ENCODE measurements around the gene NDN. TPM values are rescaled to one million over a fixed set of nuclear protein-coding genes. Genes with fewer than 3 reads are reported as not detected.
A peak's percentile ranks its signal among the peaks of the same experiment; 100 is the strongest.

Gene NDN
- total RNA-seq, 1 experiment from 2014 or later = not detected

- H3K4me1 Mint-ChIP-seq (ENCODE audit: low read depth, unreplicated experiment) = no peaks in the 10 kb centered on the region
- intact Hi-C loops (cut with micrococcal nuclease; ENCODE audit: unreplicated experiment) = loop anchor here (1.0 kb wide), 2 partner anchors 208 to 229 kb away; no protein-coding TSS in a partner anchor
- H3K9me3 Mint-ChIP-seq (ENCODE audit: unreplicated experiment) = no peaks in the 10 kb centered on the region
- ChIA-PET POLR2A (no interaction called here), CTCF (interaction anchor here (1.2 kb wide), 1 partner anchor 229 kb away, joined by 3 read pairs; no protein-coding TSS in a partner anchor)
- H3K36me3 Mint-ChIP-seq (ENCODE audit: insufficient read depth, unreplicated experiment) = no peaks in the 10 kb centered on the region
- H3K27me3 Mint-ChIP-seq (ENCODE audit: insufficient read depth, unreplicated experiment) = peaks cover 15% of the 10 kb centered on the region
- no peak overlapping the region for H3K4me3 Mint-ChIP-seq (ENCODE audit: unreplicated experiment)
- Histone ChIP-seq H3K4me1 (no peaks in the 10 kb centered on the region), H3K9me3 (no peaks in the 10 kb centered on the region), H3K27me3 (replicated peaks; ENCODE audit: control insufficient read depth, insufficient read depth, low read length) (no peaks in the 10 kb centered on the region), H3K4me3 (ENCODE audit: low read depth, low read length) (no peak overlapping the region), H3K36me3 (ENCODE audit: control insufficient read depth, insufficient read depth, low read length) (no peaks in the 10 kb centered on the region)
- peak; percentile 45 to 66 for DNase-seq
- TF ChIP-seq, protein P1, sequence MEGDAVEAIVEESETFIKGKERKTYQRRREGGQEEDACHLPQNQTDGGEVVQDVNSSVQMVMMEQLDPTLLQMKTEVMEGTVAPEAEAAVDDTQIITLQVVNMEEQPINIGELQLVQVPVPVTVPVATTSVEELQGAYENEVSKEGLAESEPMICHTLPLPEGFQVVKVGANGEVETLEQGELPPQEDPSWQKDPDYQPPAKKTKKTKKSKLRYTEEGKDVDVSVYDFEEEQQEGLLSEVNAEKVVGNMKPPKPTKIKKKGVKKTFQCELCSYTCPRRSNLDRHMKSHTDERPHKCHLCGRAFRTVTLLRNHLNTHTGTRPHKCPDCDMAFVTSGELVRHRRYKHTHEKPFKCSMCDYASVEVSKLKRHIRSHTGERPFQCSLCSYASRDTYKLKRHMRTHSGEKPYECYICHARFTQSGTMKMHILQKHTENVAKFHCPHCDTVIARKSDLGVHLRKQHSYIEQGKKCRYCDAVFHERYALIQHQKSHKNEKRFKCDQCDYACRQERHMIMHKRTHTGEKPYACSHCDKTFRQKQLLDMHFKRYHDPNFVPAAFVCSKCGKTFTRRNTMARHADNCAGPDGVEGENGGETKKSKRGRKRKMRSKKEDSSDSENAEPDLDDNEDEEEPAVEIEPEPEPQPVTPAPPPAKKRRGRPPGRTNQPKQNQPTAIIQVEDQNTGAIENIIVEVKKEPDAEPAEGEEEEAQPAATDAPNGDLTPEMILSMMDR (IDR thresholded peaks at IDR 0.05; ENCODE audit: insufficient read depth in 1 of 2, low read depth in 1 of 2, low read length in 1 of 2, severe bottlenecking in 1 of 2, unreplicated experiment in 1 of 2) = peak; percentile 68 to 85
- no peak overlapping the region for H3K27ac Mint-ChIP-seq (ENCODE audit: unreplicated experiment)
- BruUV-seq (replicated peaks) = no TSS peak
Measured at GRCh38 chr15:23648920-23649515, 38.1 kb downstream of the NDN start.

- Histone ChIP-seq H3K9me3 (no peaks in the 10 kb centered on the region), H3K4me3 (ENCODE audit: low read depth, low read length) (no peak within 1 kb of the TSS), H3K4me1 (no peaks in the 10 kb centered on the region), H3K36me3 (ENCODE audit: control insufficient read depth, insufficient read depth, low read length) (no peaks in the 10 kb centered on the region), H3K27me3 (replicated peaks; ENCODE audit: control insufficient read depth, insufficient read depth, low read length) (no peaks in the 10 kb centered on the region)
- ChIA-PET CTCF (interaction anchor here (1.2 kb wide), 1 partner anchor 210 kb away, joined by 5 read pairs; no protein-coding TSS in a partner anchor), POLR2A (no interaction called here)
- Mint-ChIP-seq H3K9me3 (ENCODE audit: unreplicated experiment) (no peaks in the 10 kb centered on the region), H3K4me1 (ENCODE audit: low read depth, unreplicated experiment) (no peaks in the 10 kb centered on the region), H3K4me3 (ENCODE audit: unreplicated experiment) (no peak within 1 kb of the TSS), H3K36me3 (ENCODE audit: insufficient read depth, unreplicated experiment) (no peaks in the 10 kb centered on the region), H3K27me3 (ENCODE audit: insufficient read depth, unreplicated experiment) (peaks cover 11% of the 10 kb centered on the region), H3K27ac (ENCODE audit: unreplicated experiment) (no peak within 1 kb of the TSS)
- intact Hi-C loops (cut with micrococcal nuclease; ENCODE audit: unreplicated experiment) = no loop called here
- no TSS peak for BruUV-seq (replicated peaks)
- TF ChIP-seq, protein P1 (IDR thresholded peaks at IDR 0.05; ENCODE audit: insufficient read depth in 1 of 2, low read depth in 1 of 2, low read length in 1 of 2, severe bottlenecking in 1 of 2, unreplicated experiment in 1 of 2) = no peak
- DNase-seq = no peak
Measured at GRCh38 chr15:23647421-23648370, 39.4 kb downstream of the NDN start, which contains the start of gene MAGEL2. TSS of gene MAGEL2 (minus strand) at chr15:23647867. CDS start at chr15:23647742, 125 bp downstream.

GRCh38 chr15:23647001-23647295 is 40.2 kb downstream of the NDN start:
- CTCF ChIA-PET = interaction anchor here (1.2 kb wide), 1 partner anchor 211 kb away, joined by 5 read pairs; no protein-coding TSS in a partner anchor
- POLR2A ChIA-PET = no interaction called here
- Mint-ChIP-seq H3K4me3 (ENCODE audit: unreplicated experiment) (no peak overlapping the region), H3K27ac (ENCODE audit: unreplicated experiment) (no peak overlapping the region), H3K36me3 (ENCODE audit: insufficient read depth, unreplicated experiment) (no peaks in the 10 kb centered on the region), H3K27me3 (ENCODE audit: insufficient read depth, unreplicated experiment) (peaks cover 11% of the 10 kb centered on the region), H3K9me3 (ENCODE audit: unreplicated experiment) (no peaks in the 10 kb centered on the region), H3K4me1 (ENCODE audit: low read depth, unreplicated experiment) (no peaks in the 10 kb centered on the region)
- H3K9me3 ChIP-seq = no peaks in the 10 kb centered on the region
- intact Hi-C loops (cut with micrococcal nuclease; ENCODE audit: unreplicated experiment) = no loop called here
- BruUV-seq (replicated peaks) = no TSS peak
- TF ChIP-seq, protein P1 (IDR thresholded peaks at IDR 0.05; ENCODE audit: insufficient read depth in 1 of 2, low read depth in 1 of 2, low read length in 1 of 2, severe bottlenecking in 1 of 2, unreplicated experiment in 1 of 2) = no peak
- no peaks in the 10 kb centered on the region for H3K36me3 ChIP-seq (ENCODE audit: control insufficient read depth, insufficient read depth, low read length)
- no peaks in the 10 kb centered on the region for H3K27me3 ChIP-seq (replicated peaks; ENCODE audit: control insufficient read depth, insufficient read depth, low read length)
- no peak for DNase-seq
- H3K4me3 ChIP-seq (ENCODE audit: low read depth, low read length) = no peak overlapping the region
- H3K4me1 ChIP-seq = no peaks in the 10 kb centered on the region

Measured in Caco-2 (cell line).